Left forelimb (tissue), 1 donor: ENCODE results near the gene PREP.

Experiments used
- DNase-seq: peaks from one replicate; pipeline ENCODE4 v3.0.0-alpha.2; 2018; ENCODE audit warnings: low spot score

PREP gene

GRCh38 chr6:105304825-105305224 lies 98.1 kb downstream of the PREP start:
- no peak for DNase-seq

- DNase-seq = no peak
Observed at GRCh38 chr6:105304366-105304765, 98.5 kb downstream of the PREP start.

GRCh38 chr6:105302617-105303128 lies 100.2 kb downstream of the PREP start:
- no peak for DNase-seq

GRCh38 chr6:105301756-105302616 lies 100.9 kb downstream of the PREP start:
- DNase-seq = no peak

GRCh38 chr6:105301072-105301503 lies 101.8 kb downstream of the PREP start:
- no peak for DNase-seq

GRCh38 chr6:105300090-105300489 lies 102.8 kb downstream of the PREP start:
- no peak for DNase-seq

- no peak for DNase-seq
Observed at GRCh38 chr6:105294129-105294528, 108.8 kb downstream of the PREP start.

- DNase-seq = no peak
Observed at GRCh38 chr6:105292689-105293339, 110.1 kb downstream of the PREP start.

GRCh38 chr6:105291525-105291924 lies 111.4 kb downstream of the PREP start:
- no peak for DNase-seq

- no peak for DNase-seq
Observed at GRCh38 chr6:105282631-105283585, 120.0 kb downstream of the PREP start.

- DNase-seq = no peak
Observed at GRCh38 chr6:105280033-105280432, 122.8 kb downstream of the PREP start.

GRCh38 chr6:105279463-105279862 lies 123.4 kb downstream of the PREP start:
- no peak for DNase-seq

- DNase-seq = no peak
Observed at GRCh38 chr6:105278813-105279212, 124.1 kb downstream of the PREP start.

- no peak for DNase-seq
Observed at GRCh38 chr6:105278035-105278434, 124.8 kb downstream of the PREP start.

GRCh38 chr6:105276374-105276773 lies 126.5 kb downstream of the PREP start:
- DNase-seq = no peak

- no peak for DNase-seq
Observed at GRCh38 chr6:105275542-105275941, 127.3 kb downstream of the PREP start.

GRCh38 chr6:105274678-105275077 lies 128.2 kb downstream of the PREP start:
- no peak for DNase-seq

GRCh38 chr6:105273589-105273988 lies 129.3 kb downstream of the PREP start:
- no peak for DNase-seq

GRCh38 chr6:105272786-105273185 lies 130.1 kb downstream of the PREP start:
- DNase-seq = no peak

GRCh38 chr6:105270511-105270910 lies 132.4 kb downstream of the PREP start:
- DNase-seq = no peak

GRCh38 chr6:105269390-105269789 lies 133.5 kb downstream of the PREP start:
- DNase-seq = no peak
